H9 (cell line): ENCODE measurements around the gene GIPC1. TPM values are rescaled to one million over a fixed set of nuclear protein-coding genes. Genes with fewer than 3 reads are reported as not detected.

Experiments
- DNase-seq: peaks from one replicate; pipeline ENCODE4 v3.0.0-alpha.2; 2017
- H2AFZ ChIP-seq: one replicate; pipeline ENCODE4 v1.6.1; 2013; ENCODE audit warnings: mild to moderate bottlenecking, low read length, control low read depth, moderate library complexity
- H2AK5ac ChIP-seq: 2 replicates; pipeline ENCODE4 v1.6.1; 2013; ENCODE audit warnings: low read length, control low read depth, mixed read lengths; ENCODE audit not compliant: insufficient read length
- H2BK120ac ChIP-seq: one replicate; pipeline ENCODE4 v1.6.1; 2013; ENCODE audit warnings: low read depth, mild to moderate bottlenecking, low read length, control low read depth, inconsistent platforms; ENCODE audit not compliant: poor library complexity, severe bottlenecking
- H2BK12ac ChIP-seq: 2 replicates; pipeline ENCODE4 v1.6.1; 2013; ENCODE audit warnings: low read length, control low read depth, mixed read lengths, low read depth; ENCODE audit not compliant: insufficient read length
- H2BK15ac ChIP-seq: 2 replicates; pipeline ENCODE4 v1.6.1; 2013; ENCODE audit warnings: low read depth, low read length, control low read depth
- H2BK20ac ChIP-seq: one replicate; pipeline ENCODE4 v1.6.1; 2013; ENCODE audit warnings: low read depth, mild to moderate bottlenecking, low read length, control low read depth, inconsistent platforms; ENCODE audit not compliant: poor library complexity, severe bottlenecking
- H2BK5ac ChIP-seq: 2 replicates; pipeline ENCODE4 v1.6.1; 2013; ENCODE audit warnings: low read length, control low read depth, mixed read lengths; ENCODE audit not compliant: insufficient read length
- H3K14ac ChIP-seq: 2 replicates; pipeline ENCODE4 v1.6.1; 2013; ENCODE audit warnings: low read length, control low read depth; ENCODE audit not compliant: insufficient read depth
- H3K18ac ChIP-seq: 2 replicates; pipeline ENCODE4 v1.6.1; 2013; ENCODE audit warnings: low read depth, mild to moderate bottlenecking, mixed read lengths, low read length, control low read depth; ENCODE audit not compliant: insufficient read length
- H3K23ac ChIP-seq: 2 replicates; pipeline ENCODE4 v1.6.1; 2013; ENCODE audit warnings: low read length, control low read depth, mixed read lengths, low read depth; ENCODE audit not compliant: insufficient read length
- H3K23me2 ChIP-seq: 2 replicates; pipeline ENCODE4 v1.6.1; 2013; ENCODE audit warnings: low read depth, mild to moderate bottlenecking, mixed read lengths, low read length, control low read depth; ENCODE audit not compliant: insufficient read length, poor library complexity, severe bottlenecking
- H3K27ac ChIP-seq: 2 replicates; pipeline ENCODE4 v1.5.1; 2013; ENCODE audit warnings: low read length, control low read depth, mixed read lengths, low read depth; ENCODE audit not compliant: insufficient read length
- H3K27me3 ChIP-seq: 2 replicates; pipeline ENCODE4 v1.6.1; 2013; ENCODE audit warnings: low read length, control low read depth, inconsistent platforms; ENCODE audit not compliant: insufficient read depth
- H3K4ac ChIP-seq: 2 replicates; pipeline ENCODE4 v1.6.1; 2013; ENCODE audit warnings: low read depth, mild to moderate bottlenecking, control low read depth, inconsistent platforms, low read length, moderate library complexity
- H3K4me1 ChIP-seq: 2 replicates; pipeline ENCODE4 v1.6.1; 2013; ENCODE audit warnings: low read length, control low read depth, inconsistent platforms; ENCODE audit not compliant: insufficient read depth
- H3K4me2 ChIP-seq: 2 replicates; pipeline ENCODE4 v1.6.1; 2013; ENCODE audit warnings: low read length, control low read depth, mixed read lengths; ENCODE audit not compliant: insufficient read length, insufficient read depth
- H3K56ac ChIP-seq: 2 replicates; pipeline ENCODE4 v1.6.1; 2013; ENCODE audit warnings: low read depth, mild to moderate bottlenecking, mixed read lengths, low read length, control low read depth; ENCODE audit not compliant: insufficient read length
- H3K79me1 ChIP-seq: 2 replicates; pipeline ENCODE4 v1.6.1; 2013; ENCODE audit warnings: low read depth, mild to moderate bottlenecking, moderate library complexity, low read length, control low read depth, inconsistent platforms; ENCODE audit not compliant: insufficient read depth, poor library complexity, severe bottlenecking
- H3K79me2 ChIP-seq: 2 replicates; pipeline ENCODE4 v1.6.1; 2013; ENCODE audit warnings: low read length, control low read depth, inconsistent platforms; ENCODE audit not compliant: insufficient read depth
- H3K9ac ChIP-seq: 2 replicates; pipeline ENCODE4 v1.6.1; 2013; ENCODE audit warnings: low read length, control low read depth, mixed read lengths; ENCODE audit not compliant: insufficient read length; ENCODE audit errors: extremely low read depth
- H3K9me3 ChIP-seq: one replicate; pipeline ENCODE4 v1.6.1; 2013; ENCODE audit warnings: low read depth, low read length, inconsistent platforms; ENCODE audit not compliant: control insufficient read depth
- H3T11ph ChIP-seq: one replicate; pipeline ENCODE4 v1.6.1; 2013; ENCODE audit warnings: mild to moderate bottlenecking, low read length, control low read depth, inconsistent platforms
- H4K20me1 ChIP-seq: one replicate; pipeline ENCODE4 v1.6.1; 2013; ENCODE audit not compliant: control insufficient read depth, insufficient read length, insufficient read depth
- H4K5ac ChIP-seq: 2 replicates; pipeline ENCODE4 v1.6.1; 2013; ENCODE audit warnings: low read depth, mild to moderate bottlenecking, mixed read lengths, low read length, control low read depth; ENCODE audit not compliant: insufficient read length
- H4K8ac ChIP-seq: replicated peaks from 2 replicates; pipeline ENCODE4 v1.6.1; 2013; ENCODE audit warnings: low read length, control low read depth, mixed read lengths, low read depth; ENCODE audit not compliant: insufficient read length
- H4K91ac ChIP-seq: 2 replicates; pipeline ENCODE4 v1.6.1; 2013; ENCODE audit warnings: low read depth, mild to moderate bottlenecking, moderate library complexity, mixed read lengths, low read length, control low read depth; ENCODE audit not compliant: insufficient read length
- H3K27ac Mint-ChIP-seq, 3 experiments: 2 replicates in 2 of 3; 3 replicates in 1 of 3; pipeline ENCODE4 v1.8.0; 2020 to 2021; ENCODE audit warnings: mixed read lengths in 3 of 3, mild to moderate bottlenecking in 1 of 3, moderate library complexity in 1 of 3
- H3K27me3 Mint-ChIP-seq: 2 replicates; pipeline ENCODE4 v1.8.0; 2021; ENCODE audit warnings: low read depth, mild to moderate bottlenecking, moderate library complexity, mixed read lengths
- H3K36me3 Mint-ChIP-seq, 3 experiments: 2 replicates in 2 of 3; 3 replicates in 1 of 3; pipeline ENCODE4 v1.8.0; 2020 to 2021; ENCODE audit warnings: low read depth in 3 of 3, mixed read lengths in 3 of 3; ENCODE audit not compliant: insufficient read depth in 1 of 3
- H3K4me1 Mint-ChIP-seq, 2 experiments: 2 replicates each; pipeline ENCODE4 v1.8.0; 2020; ENCODE audit warnings: mixed read lengths in 2 of 2
- H3K4me3 Mint-ChIP-seq, 2 experiments: 2 replicates in 1 of 2; 3 replicates in 1 of 2; pipeline ENCODE4 v1.8.0; 2020 to 2021; ENCODE audit warnings: mild to moderate bottlenecking in 2 of 2, mixed read lengths in 2 of 2, moderate library complexity in 1 of 2
- H3K9me3 Mint-ChIP-seq, 2 experiments: 2 replicates in 1 of 2; 3 replicates in 1 of 2; pipeline ENCODE4 v1.8.0; 2020; ENCODE audit warnings: mild to moderate bottlenecking in 2 of 2, mixed read lengths in 2 of 2, moderate library complexity in 1 of 2
- CTCF ChIP-seq: fragments of 200-600 bp; sonication (generic); conservative IDR thresholded peaks from 3 replicates; pipeline ENCODE4 v1.8.0; 2021; ENCODE audit warnings: antibody characterized with exemption, mild to moderate bottlenecking
- WGBS: extraction: QIAGEN DNeasy Blood & Tissue Kit; methylation state at CpG from one replicate; pipeline ENCODE4 v1.1.7; 2013; ENCODE audit warnings: missing lambda C conversion rate, low lambda C conversion rate, mixed read lengths; ENCODE audit not compliant: insufficient read length; ENCODE audit errors: extremely low coverage; 5-methylcytosine and 5-hydroxymethylcytosine counted together
- total RNA-seq: library from RNA; stranded (reverse); gene quantifications from 2 replicates; pipeline ENCODE4 v1.2.1, GENCODE V29; 2021

The GIPC1 gene
- total RNA-seq, 1 experiment from 2014 or later: 70.6 TPM

- Histone ChIP-seq H3K4me1 (no peaks in the 10 kb centered on the region), H4K5ac (no peak within 1 kb of the TSS), H4K8ac (no peak within 1 kb of the TSS), H3K79me1 (peaks cover 9% of the 10 kb centered on the region), H3K18ac (peak within 1 kb of the TSS; percentile 91), H2BK5ac (no peak within 1 kb of the TSS), H2BK12ac (peak within 1 kb of the TSS; percentile 63), H2BK15ac (no peak within 1 kb of the TSS; the same call in 1 of the 2 replicates), H3K27me3 (no peaks in the 10 kb centered on the region), H3K4me2 (peak within 1 kb of the TSS; percentile 88), H3K27ac (no peak within 1 kb of the TSS), H3K23ac (no peak within 1 kb of the TSS), H3K9me3 (no peaks in the 10 kb centered on the region), H3T11ph (no peak within 1 kb of the TSS), H3K9ac (peak within 1 kb of the TSS; percentile 90), H4K20me1 (no peaks in the 10 kb centered on the region), H2AFZ (no peak within 1 kb of the TSS), H2AK5ac (no peak within 1 kb of the TSS), H4K91ac (no peak within 1 kb of the TSS), H3K56ac (no peak within 1 kb of the TSS), H2BK120ac (peak within 1 kb of the TSS; percentile 53), H3K4ac (no peak within 1 kb of the TSS), H3K14ac (peak within 1 kb of the TSS; percentile 90), H3K23me2 (peaks cover 9% of the 10 kb centered on the region), H2BK20ac (no peak within 1 kb of the TSS), H3K79me2 (peaks cover 14% of the 10 kb centered on the region; the same call in 1 of the 2 replicates)
- H3K27ac Mint-ChIP-seq: peak within 1 kb of the TSS; percentile 87 to 99 (median 91)
- peak within 1 kb of the TSS; percentile 91 to 96 for H3K4me3 Mint-ChIP-seq
- TF ChIP-seq CTCF: no peak
- no CpG with 5 or more reads among the region's 82 CpGs for WGBS
- no peaks in the 10 kb centered on the region for H3K9me3 Mint-ChIP-seq
- DNase-seq: no peak
- peaks cover 1% of the 10 kb centered on the region; the same call in 1 of the 2 replicates for H3K27me3 Mint-ChIP-seq
- H3K4me1 Mint-ChIP-seq: peaks cover 26 to 31% of the 10 kb centered on the region in 2 experiments
- peaks cover 27 to 36% (median 32%) of the 10 kb centered on the region in 3 experiments; a peak in 6 of 7 replicates for H3K36me3 Mint-ChIP-seq
These were observed 22.0 kb upstream of the GIPC1 start, which contains the start of gene DNAJB1 for GRCh38 chr19:14517840-14518505. DNAJB1 (minus strand) TSS chr19:14518397; CDS start chr19:14518349, 48 bp downstream.
